Measurements from ENCODE around the gene ENSA.

ENSA gene, protein sequence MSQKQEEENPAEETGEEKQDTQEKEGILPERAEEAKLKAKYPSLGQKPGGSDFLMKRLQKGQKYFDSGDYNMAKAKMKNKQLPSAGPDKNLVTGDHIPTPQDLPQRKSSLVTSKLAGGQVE

DNA sequence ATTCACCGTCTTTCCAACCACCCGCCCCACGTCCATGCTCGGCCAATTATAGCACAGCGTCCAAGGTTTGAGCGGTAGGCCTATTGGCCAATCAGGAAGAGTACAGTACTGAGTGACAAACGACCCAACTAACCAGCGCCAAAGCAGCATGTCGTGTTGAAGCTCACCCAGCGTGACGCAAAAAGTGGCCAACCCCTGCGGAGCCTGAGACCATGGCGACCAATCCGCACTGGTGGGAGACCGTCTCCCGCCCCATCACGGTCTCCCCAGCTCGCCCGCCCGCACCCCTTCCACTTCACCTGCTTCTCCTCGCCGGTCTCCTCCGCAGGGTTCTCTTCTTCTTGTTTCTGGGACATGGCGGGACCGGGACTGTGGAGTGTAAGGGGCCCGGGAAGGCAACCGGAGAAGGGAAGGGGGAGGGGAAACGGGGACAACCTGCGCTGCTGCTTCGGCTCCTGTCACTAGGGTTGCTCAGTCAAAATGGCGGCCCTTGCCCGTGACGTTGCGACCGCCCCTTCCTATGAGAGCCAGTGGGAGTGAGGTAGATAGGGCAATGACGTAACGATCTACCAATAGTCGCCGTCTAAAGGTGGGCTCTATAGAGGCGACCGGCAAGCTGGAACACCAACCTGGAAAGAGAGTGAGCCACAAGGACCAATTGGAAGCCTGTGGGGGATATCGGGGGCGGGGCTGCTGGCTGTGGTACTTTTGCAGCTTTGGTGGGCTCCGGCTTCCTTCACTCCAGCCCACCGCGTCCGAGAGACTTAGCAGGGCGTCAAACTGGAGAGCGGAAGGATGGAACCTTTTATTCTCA is at the start of gene ENSA:
Gene ENSA, minus strand, starts transcription at position 498 of the 814 bp plus-strand sequence. Its CDS starts 142 bp downstream, at position 356.
- Histone ChIP-seq H3K4me3 (ENCODE audit: insufficient read depth, low read length, poor library complexity, severe bottlenecking) (peak within 1 kb of the TSS; percentile 92), H3K9me3 (ENCODE audit: insufficient read depth, low read length) (no peaks in the 10 kb centered on the region), H3F3A (ENCODE audit: insufficient read depth) (no peaks in the 10 kb centered on the region; the same call in 1 of the 2 replicates), H3K9me2 (replicated peaks; ENCODE audit: insufficient read depth, low read length) (no peaks in the 10 kb centered on the region), H3K9ac (ENCODE audit: low read length) (peak within 1 kb of the TSS; percentile 76), H2AFZ (ENCODE audit: low read depth, low read length, severe bottlenecking) (peak within 1 kb of the TSS; percentile 74), H3K36me3 (ENCODE audit: low read length) (peaks cover 14% of the 10 kb centered on the region; the same call in 1 of the 2 replicates), H3K27me3 (ENCODE audit: low read length) (no peaks in the 10 kb centered on the region), H3K27ac (ENCODE audit: low read depth, low read length) (peak within 1 kb of the TSS; percentile 74), H3K4me2 (ENCODE audit: low read depth, low read length, poor library complexity, severe bottlenecking) (peak within 1 kb of the TSS; percentile 74), H4K20me1 (ENCODE audit: low read depth, low read length) (0 out of 2 replicates have a peak, but pooled peaks cover 4% of the 10 kb centered on the region), H3K79me2 (ENCODE audit: insufficient read depth, low read length) (peaks cover 34% of the 10 kb centered on the region)
- TF ChIP-seq, protein P1, sequence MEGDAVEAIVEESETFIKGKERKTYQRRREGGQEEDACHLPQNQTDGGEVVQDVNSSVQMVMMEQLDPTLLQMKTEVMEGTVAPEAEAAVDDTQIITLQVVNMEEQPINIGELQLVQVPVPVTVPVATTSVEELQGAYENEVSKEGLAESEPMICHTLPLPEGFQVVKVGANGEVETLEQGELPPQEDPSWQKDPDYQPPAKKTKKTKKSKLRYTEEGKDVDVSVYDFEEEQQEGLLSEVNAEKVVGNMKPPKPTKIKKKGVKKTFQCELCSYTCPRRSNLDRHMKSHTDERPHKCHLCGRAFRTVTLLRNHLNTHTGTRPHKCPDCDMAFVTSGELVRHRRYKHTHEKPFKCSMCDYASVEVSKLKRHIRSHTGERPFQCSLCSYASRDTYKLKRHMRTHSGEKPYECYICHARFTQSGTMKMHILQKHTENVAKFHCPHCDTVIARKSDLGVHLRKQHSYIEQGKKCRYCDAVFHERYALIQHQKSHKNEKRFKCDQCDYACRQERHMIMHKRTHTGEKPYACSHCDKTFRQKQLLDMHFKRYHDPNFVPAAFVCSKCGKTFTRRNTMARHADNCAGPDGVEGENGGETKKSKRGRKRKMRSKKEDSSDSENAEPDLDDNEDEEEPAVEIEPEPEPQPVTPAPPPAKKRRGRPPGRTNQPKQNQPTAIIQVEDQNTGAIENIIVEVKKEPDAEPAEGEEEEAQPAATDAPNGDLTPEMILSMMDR (IDR thresholded peaks at IDR 0.05; ENCODE audit: insufficient read depth, low read length, poor library complexity, severe bottlenecking): no peak
- no peak for TF ChIP-seq EZH2phosphoT487 (conservative IDR thresholded peaks at IDR 0.05; ENCODE audit: low read length)

DNA sequence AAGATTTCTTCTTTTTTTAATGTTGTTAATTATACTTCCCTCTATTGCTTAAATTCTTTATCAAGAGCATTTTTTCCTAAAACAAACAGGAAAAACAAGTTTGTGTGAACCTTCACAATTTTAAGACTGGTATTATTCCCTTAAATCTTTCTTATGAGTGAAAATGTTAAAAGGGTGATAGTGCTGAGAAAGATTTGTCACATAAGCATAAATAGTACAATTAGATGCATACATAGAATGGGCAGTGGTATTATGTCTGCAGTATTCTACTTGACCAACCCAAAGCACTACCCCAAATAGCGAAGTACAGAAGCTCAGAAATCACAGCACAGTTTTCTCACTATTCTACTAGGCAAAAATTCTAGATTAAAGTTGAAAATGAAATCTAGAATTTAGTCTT is 49.6 kb upstream of the ENSA start:
- no peaks in the 10 kb centered on the region for H3K36me3 ChIP-seq (ENCODE audit: low read length)
- H3F3A ChIP-seq (ENCODE audit: insufficient read depth): 0 out of 2 replicates have a peak, but pooled peaks cover 3% of the 10 kb centered on the region
- no peak overlapping the region for H3K4me3 ChIP-seq (ENCODE audit: insufficient read depth, low read length, poor library complexity, severe bottlenecking)
- no peaks in the 10 kb centered on the region for H4K20me1 ChIP-seq (ENCODE audit: low read depth, low read length)
- H3K79me2 ChIP-seq (ENCODE audit: insufficient read depth, low read length): no peaks in the 10 kb centered on the region
- H3K9ac ChIP-seq (ENCODE audit: low read length): no peak overlapping the region
- TF ChIP-seq, protein P1 (IDR thresholded peaks at IDR 0.05; ENCODE audit: insufficient read depth, low read length, poor library complexity, severe bottlenecking): no peak
- no peak for TF ChIP-seq EZH2phosphoT487 (conservative IDR thresholded peaks at IDR 0.05; ENCODE audit: low read length)
- no peaks in the 10 kb centered on the region for H3K27me3 ChIP-seq (ENCODE audit: low read length)
- H3K4me2 ChIP-seq (ENCODE audit: low read depth, low read length, poor library complexity, severe bottlenecking): no peak overlapping the region
- no peak overlapping the region for H2AFZ ChIP-seq (ENCODE audit: low read depth, low read length, severe bottlenecking)
- H3K9me3 ChIP-seq (ENCODE audit: insufficient read depth, low read length): no peaks in the 10 kb centered on the region
- no peak overlapping the region for H3K27ac ChIP-seq (ENCODE audit: low read depth, low read length)
- H3K9me2 ChIP-seq (replicated peaks; ENCODE audit: insufficient read depth, low read length): no peaks in the 10 kb centered on the region

DNA sequence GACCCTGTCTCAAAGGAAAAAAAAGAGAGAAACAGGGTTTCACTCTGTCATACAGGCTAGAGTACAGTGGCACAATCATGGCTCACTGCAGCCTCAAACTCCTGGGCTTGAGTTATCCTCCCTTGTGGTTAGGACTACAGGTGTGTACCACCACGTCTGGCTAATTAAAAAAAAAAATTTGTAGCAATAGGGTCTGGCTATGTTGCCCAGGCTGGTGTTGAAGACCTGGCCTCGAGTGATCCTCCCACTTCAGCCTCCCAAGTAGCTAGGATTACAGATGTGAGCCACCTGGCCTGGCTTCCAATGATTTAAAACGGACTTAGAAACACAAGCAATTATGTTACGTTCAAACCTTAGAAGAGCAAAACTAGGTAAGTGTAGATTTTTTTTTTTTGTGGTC is 45.5 kb upstream of the ENSA start:
- Histone ChIP-seq H3K36me3 (ENCODE audit: low read length) (no peaks in the 10 kb centered on the region), H3K27me3 (ENCODE audit: low read length) (no peaks in the 10 kb centered on the region), H3K4me2 (ENCODE audit: low read depth, low read length, poor library complexity, severe bottlenecking) (no peak overlapping the region), H3K9me2 (replicated peaks; ENCODE audit: insufficient read depth, low read length) (no peaks in the 10 kb centered on the region), H3K4me3 (ENCODE audit: insufficient read depth, low read length, poor library complexity, severe bottlenecking) (no peak overlapping the region), H3K79me2 (ENCODE audit: insufficient read depth, low read length) (no peaks in the 10 kb centered on the region), H2AFZ (ENCODE audit: low read depth, low read length, severe bottlenecking) (no peak overlapping the region), H3F3A (ENCODE audit: insufficient read depth) (peaks cover 3% of the 10 kb centered on the region; the same call in 1 of the 2 replicates), H3K9ac (ENCODE audit: low read length) (no peak overlapping the region), H3K27ac (ENCODE audit: low read depth, low read length) (no peak overlapping the region), H3K9me3 (ENCODE audit: insufficient read depth, low read length) (no peaks in the 10 kb centered on the region), H4K20me1 (ENCODE audit: low read depth, low read length) (no peaks in the 10 kb centered on the region)
- TF ChIP-seq, protein P1 (IDR thresholded peaks at IDR 0.05; ENCODE audit: insufficient read depth, low read length, poor library complexity, severe bottlenecking): no peak
- TF ChIP-seq EZH2phosphoT487 (conservative IDR thresholded peaks at IDR 0.05; ENCODE audit: low read length): no peak
